Cardiac muscle cell (in vitro differentiated cells and primary cell): ENCODE measurements around the gene FETUB. TPM values are rescaled to one million over a fixed set of nuclear protein-coding genes. Genes with fewer than 3 reads are reported as not detected.
"Not testable (repeated sequence)": the region's sequence is repeated elsewhere in the genome, so short reads cannot be mapped to it uniquely, and the experiment has no call there.

Experiments used
- DNase-seq, 2 donors: peaks; one replicate each; pipeline versions ENCODE4 v3.0.0 to v3.0.0-alpha.2; 2010 to 2017; ENCODE audit warnings: low read depth in 1 of 2, low spot score in 1 of 2
- H3K27ac ChIP-seq: fragments of 200-600 bp; sonication (generic); 2 replicates; pipeline ENCODE4 v1.5.1; 2016
- H3K27me3 ChIP-seq: fragments of 200-600 bp; sonication (generic); 2 replicates; pipeline ENCODE4 v1.6.0; 2016; ENCODE audit warnings: control low read depth
- H3K36me3 ChIP-seq: fragments of 200-600 bp; sonication (generic); 2 replicates; pipeline ENCODE4 v1.5.1; 2016; ENCODE audit warnings: control low read depth
- H3K4me1 ChIP-seq: fragments of 200-600 bp; sonication (generic); 2 replicates; pipeline ENCODE4 v1.8.1; 2017; ENCODE audit warnings: low read depth, mild to moderate bottlenecking, mixed run types
- H3K4me3 ChIP-seq: fragments of 200-600 bp; sonication (generic); 2 replicates; pipeline ENCODE4 v1.5.1; 2016; ENCODE audit warnings: mild to moderate bottlenecking
- H3K9me3 ChIP-seq: fragments of 200-600 bp; sonication (generic); 2 replicates; pipeline ENCODE4 v1.5.1; 2017; ENCODE audit warnings: low read depth, mild to moderate bottlenecking, control low read depth
- CTCF ChIP-seq: IDR thresholded peaks from 2 replicates; pipeline ENCODE4 v1.5.1; 2012; ENCODE audit warnings: low read depth, mild to moderate bottlenecking, low read length
- polyA plus RNA-seq: library from polyadenylated mRNA; unstranded; fragments of >200 nt; fragmentation: Nextera tagmentation; extraction: Ambion mirVana; gene quantifications from 2 replicates; pipeline ENCODE4 v1.2.1, GENCODE V29; 2016
- total RNA-seq: library from RNA; depleted of rRNA; stranded (reverse); fragments of >200 nt; gene quantifications from 2 replicates; pipeline ENCODE4 v1.2.3, GENCODE V29; 2016

FETUB gene
- total and polyA plus RNA-seq, 2 experiments from 2014 or later, result not detected

GRCh38 chr3:186626254-186626847 is 13.8 kb upstream of the FETUB start:
- no peaks in the 10 kb centered on the region for H3K27me3 ChIP-seq
- no peak for DNase-seq
- H3K4me3 ChIP-seq, result no peak overlapping the region
- H3K4me1 ChIP-seq, result no peaks in the 10 kb centered on the region
- TF ChIP-seq CTCF, result no peak
- H3K36me3 ChIP-seq, result no peaks in the 10 kb centered on the region
- no peaks in the 10 kb centered on the region for H3K9me3 ChIP-seq
- H3K27ac ChIP-seq, result no peak overlapping the region

- H3K4me1 ChIP-seq, result no peaks in the 10 kb centered on the region
- H3K27me3 ChIP-seq, result no peaks in the 10 kb centered on the region
- no peak for DNase-seq
- no peaks in the 10 kb centered on the region for H3K9me3 ChIP-seq
- no peak overlapping the region for H3K4me3 ChIP-seq
- H3K27ac ChIP-seq, result no peak overlapping the region
- TF ChIP-seq CTCF, result no peak
- no peaks in the 10 kb centered on the region for H3K36me3 ChIP-seq
These were observed 12.3 kb upstream of the FETUB start for GRCh38 chr3:186627852-186628414.

GRCh38 chr3:186628756-186629155 is 11.4 kb upstream of the FETUB start:
- no peaks in the 10 kb centered on the region for H3K4me1 ChIP-seq
- H3K36me3 ChIP-seq, result no peaks in the 10 kb centered on the region
- no peak for DNase-seq
- H3K27ac ChIP-seq, result no peak overlapping the region
- H3K4me3 ChIP-seq, result no peak overlapping the region
- no peaks in the 10 kb centered on the region for H3K9me3 ChIP-seq
- no peaks in the 10 kb centered on the region for H3K27me3 ChIP-seq
- no peak for TF ChIP-seq CTCF

GRCh38 chr3:186630950-186631641 is 9.1 kb upstream of the FETUB start:
- H3K27ac ChIP-seq, result no peak overlapping the region
- no peaks in the 10 kb centered on the region for H3K36me3 ChIP-seq
- H3K27me3 ChIP-seq, result no peaks in the 10 kb centered on the region
- no peak overlapping the region for H3K4me3 ChIP-seq
- no peak for DNase-seq
- no peak for TF ChIP-seq CTCF
- H3K4me1 ChIP-seq, result no peaks in the 10 kb centered on the region
- H3K9me3 ChIP-seq, result no peaks in the 10 kb centered on the region

- H3K36me3 ChIP-seq, result no peaks in the 10 kb centered on the region
- no peaks in the 10 kb centered on the region for H3K4me1 ChIP-seq
- no peak for TF ChIP-seq CTCF
- no peaks in the 10 kb centered on the region for H3K9me3 ChIP-seq
- no peaks in the 10 kb centered on the region for H3K27me3 ChIP-seq
- no peak overlapping the region for H3K27ac ChIP-seq
- no peak for DNase-seq
- no peak overlapping the region for H3K4me3 ChIP-seq
These were observed 6.7 kb upstream of the FETUB start for GRCh38 chr3:186633481-186633880.

- H3K4me1 ChIP-seq, H3K9me3 ChIP-seq, H3K36me3 ChIP-seq, DNase-seq, H3K27ac ChIP-seq, H3K4me3 ChIP-seq, H3K27me3 ChIP-seq: not testable (repeated sequence)
These were observed 6.0 kb upstream of the FETUB start for GRCh38 chr3:186634207-186634606.
